ENCODE measurements around the gene SRC. TPM values are rescaled to one million over a fixed set of nuclear protein-coding genes. Genes with fewer than 3 reads are reported as not detected.

SRC gene
- total and polyA plus RNA-seq, 2 experiments from 2014 or later, result 8.0 to 25.9 TPM

GRCh38 chr20:37309936-37310590 is 35.9 kb upstream of the SRC start (continued):
- no peak for TF ChIP-seq ZNF462 (CRISPR knock-in tag; IDR thresholded peaks at IDR 0.05)
- TF ChIP-seq CREB1 (CRISPR knock-in tag; IDR thresholded peaks at IDR 0.05; ENCODE audit: low read depth), result no peak
- TF ChIP-seq NANOG (IDR thresholded peaks at IDR 0.05; ENCODE audit: borderline replicate concordance), result no peak
- TF ChIP-seq JUNB (IDR thresholded peaks at IDR 0.05; ENCODE audit: unreplicated experiment), result no peak
- no peak for TF ChIP-seq REST (IDR thresholded peaks at IDR 0.05; ENCODE audit: unreplicated experiment)
- no peak for TF ChIP-seq ZNF331 (CRISPR knock-in tag; IDR thresholded peaks at IDR 0.05; ENCODE audit: low read depth)
- no peak for TF ChIP-seq STAT1 (IDR thresholded peaks at IDR 0.05; ENCODE audit: unreplicated experiment)
- TF ChIP-seq ZNF114 (CRISPR knock-in tag; IDR thresholded peaks at IDR 0.05), result no peak
- no peak for TF ChIP-seq POLR2AphosphoS5 (IDR thresholded peaks at IDR 0.05; ENCODE audit: low read depth)
- TF ChIP-seq ETS1 (IDR thresholded peaks at IDR 0.05), result no peak
- no peak for TF ChIP-seq EZH2phosphoT487 (IDR thresholded peaks at IDR 0.05; ENCODE audit: unreplicated experiment)
- no peak for TF ChIP-seq EZH2 (IDR thresholded peaks at IDR 0.05; ENCODE audit: low read depth, unreplicated experiment)
